ENCODE results near the gene RFESD. TPM values are rescaled to one million over a fixed set of nuclear protein-coding genes. Genes with fewer than 3 reads are reported as not detected.
A peak's percentile ranks its signal among the peaks of the same experiment; 100 is the strongest.

Gene RFESD
- 1 to 10 TPM in 3 of 4 donors, under 1 TPM in 1; 0.88 to 1.6 (median 1.2) TPM for total RNA-seq

DNA sequence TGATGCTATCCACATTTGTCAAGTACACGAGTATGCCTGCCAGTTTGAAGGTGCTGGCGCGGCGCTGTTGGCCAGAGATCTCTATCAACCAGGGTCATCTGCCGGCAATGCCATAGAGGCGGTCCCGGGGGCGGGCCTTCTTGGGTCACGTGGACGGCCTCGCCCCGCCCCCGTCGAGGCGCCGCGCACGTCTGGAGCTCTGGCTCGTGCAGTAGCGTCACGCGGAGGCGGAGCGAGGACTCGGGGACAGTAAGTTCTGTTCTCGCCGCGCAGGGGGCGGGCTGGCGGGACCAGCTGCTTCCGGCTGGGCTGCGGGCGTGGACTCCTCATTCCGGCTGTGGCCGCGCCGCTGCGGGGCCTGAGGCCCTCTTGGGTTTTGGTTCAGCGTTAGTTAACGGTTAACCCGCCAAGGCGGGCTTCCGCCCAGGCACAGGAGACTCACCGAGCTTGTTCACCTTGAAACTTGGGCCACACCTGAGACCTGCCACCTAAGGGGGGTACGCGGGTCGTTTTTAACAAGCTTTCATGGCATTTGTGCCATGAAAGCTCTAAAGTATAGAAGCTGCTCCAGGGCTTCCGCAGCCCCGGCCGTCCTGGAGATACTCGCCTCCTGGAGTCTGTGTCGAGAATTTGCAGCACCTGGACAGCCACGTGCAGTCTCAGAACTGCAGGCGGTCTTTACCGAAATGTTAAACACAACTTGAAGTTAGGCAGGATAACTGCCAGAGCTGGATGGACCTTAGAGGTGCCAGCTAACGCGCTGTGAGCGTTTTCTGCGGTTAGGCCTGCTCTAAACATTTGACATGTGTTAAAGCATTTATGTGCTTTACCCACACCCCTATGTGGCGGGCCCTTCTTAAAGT, at the start of gene RFESD:
TSS of gene RFESD (plus strand) at position 209 of the 863 bp plus-strand sequence. CDS start 5,495 bp downstream, outside the sequence.
- TF ChIP-seq, protein P1, sequence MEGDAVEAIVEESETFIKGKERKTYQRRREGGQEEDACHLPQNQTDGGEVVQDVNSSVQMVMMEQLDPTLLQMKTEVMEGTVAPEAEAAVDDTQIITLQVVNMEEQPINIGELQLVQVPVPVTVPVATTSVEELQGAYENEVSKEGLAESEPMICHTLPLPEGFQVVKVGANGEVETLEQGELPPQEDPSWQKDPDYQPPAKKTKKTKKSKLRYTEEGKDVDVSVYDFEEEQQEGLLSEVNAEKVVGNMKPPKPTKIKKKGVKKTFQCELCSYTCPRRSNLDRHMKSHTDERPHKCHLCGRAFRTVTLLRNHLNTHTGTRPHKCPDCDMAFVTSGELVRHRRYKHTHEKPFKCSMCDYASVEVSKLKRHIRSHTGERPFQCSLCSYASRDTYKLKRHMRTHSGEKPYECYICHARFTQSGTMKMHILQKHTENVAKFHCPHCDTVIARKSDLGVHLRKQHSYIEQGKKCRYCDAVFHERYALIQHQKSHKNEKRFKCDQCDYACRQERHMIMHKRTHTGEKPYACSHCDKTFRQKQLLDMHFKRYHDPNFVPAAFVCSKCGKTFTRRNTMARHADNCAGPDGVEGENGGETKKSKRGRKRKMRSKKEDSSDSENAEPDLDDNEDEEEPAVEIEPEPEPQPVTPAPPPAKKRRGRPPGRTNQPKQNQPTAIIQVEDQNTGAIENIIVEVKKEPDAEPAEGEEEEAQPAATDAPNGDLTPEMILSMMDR (IDR thresholded peaks at IDR 0.05) = no peak
- DNase-seq (ENCODE audit: low spot score) (peak; percentile 96), ATAC-seq (ENCODE audit: low FRiP score) (peak; percentile 100)

- ATAC-seq (ENCODE audit: low FRiP score) (no peak), DNase-seq (ENCODE audit: low spot score) (no peak)
- TF ChIP-seq, protein P1 (IDR thresholded peaks at IDR 0.05) = no peak
Measured at GRCh38 chr5:95599252-95599651, 47.3 kb upstream of the RFESD start.

- DNase-seq (ENCODE audit: low spot score) = no peak
- TF ChIP-seq, protein P1 (IDR thresholded peaks at IDR 0.05) = no peak
- ATAC-seq (ENCODE audit: low FRiP score) = no peak
Measured at GRCh38 chr5:95600557-95600956, 46.0 kb upstream of the RFESD start.

DNA sequence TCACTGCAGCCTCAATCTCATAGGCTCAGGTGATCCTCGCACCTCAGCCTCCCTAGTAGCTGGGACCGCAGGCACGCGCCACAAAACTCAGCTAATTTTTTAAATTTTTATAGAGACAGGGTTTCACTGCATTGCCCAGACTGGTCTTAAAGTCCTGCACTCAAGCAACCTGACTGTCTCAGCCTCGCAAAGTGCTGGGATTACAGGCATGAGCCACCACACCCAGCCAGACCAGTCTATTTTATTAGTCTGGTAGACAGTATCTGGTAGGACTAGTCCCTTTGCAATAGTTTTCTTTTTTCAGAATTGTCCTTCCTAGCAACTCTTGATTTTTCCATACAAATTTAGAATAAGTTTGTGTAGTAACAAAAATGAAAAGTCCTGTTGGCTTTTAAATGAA, 40.8 kb upstream of the RFESD start:
- ATAC-seq (ENCODE audit: low FRiP score) (no peak), DNase-seq (ENCODE audit: low spot score) (no peak)
- TF ChIP-seq, protein P1 (IDR thresholded peaks at IDR 0.05) = no peak

GRCh38 chr5:95606419-95606818, 40.2 kb upstream of the RFESD start:
- DNase-seq (ENCODE audit: low spot score) = no peak
- no peak for ATAC-seq (ENCODE audit: low FRiP score)
- TF ChIP-seq, protein P1 (IDR thresholded peaks at IDR 0.05) = no peak

GRCh38 chr5:95609711-95610110, 36.9 kb upstream of the RFESD start:
- TF ChIP-seq, protein P1 (IDR thresholded peaks at IDR 0.05) = no peak
- DNase-seq (ENCODE audit: low spot score) (no peak), ATAC-seq (ENCODE audit: low FRiP score) (no peak)

GRCh38 chr5:95610546-95610945, 36.0 kb upstream of the RFESD start:
- DNase-seq (ENCODE audit: low spot score) (no peak), ATAC-seq (ENCODE audit: low FRiP score) (no peak)
- TF ChIP-seq, protein P1 (IDR thresholded peaks at IDR 0.05) = no peak
